NCI-H128 (cell line): ENCODE measurements around the gene LGALS7B.
"Not testable (repeated sequence)": the region's sequence is repeated elsewhere in the genome, so short reads cannot be mapped to it uniquely, and the experiment has no call there.

Experiments
- DNase-seq: peaks from one replicate; lab custom pipeline; 2025; ENCODE audit not compliant: unreplicated experiment; lab: John Stamatoyannopoulos, UW

Gene LGALS7B

GRCh38 chr19:38788478-38789243 is at the start of gene LGALS7B:
Gene LGALS7B (plus strand): TSS chr19:38789200. CDS start chr19:38789227, 27 bp downstream.
- no peak for DNase-seq

- DNase-seq, result no peak
Observed at GRCh38 chr19:38739440-38740256, 49.4 kb upstream of the LGALS7B start.

GRCh38 chr19:38740257-38740592 is 48.8 kb upstream of the LGALS7B start:
- no peak for DNase-seq

- DNase-seq, result no peak
Observed at GRCh38 chr19:38740932-38741331, 48.1 kb upstream of the LGALS7B start.

GRCh38 chr19:38741670-38742069 is 47.3 kb upstream of the LGALS7B start:
- no peak for DNase-seq

- DNase-seq, result no peak
Observed at GRCh38 chr19:38742296-38742695, 46.7 kb upstream of the LGALS7B start.

GRCh38 chr19:38742906-38743305 is 46.1 kb upstream of the LGALS7B start:
- DNase-seq, result no peak

- DNase-seq, result no peak
Observed at GRCh38 chr19:38743394-38744297, 45.4 kb upstream of the LGALS7B start.

- no peak for DNase-seq
Observed at GRCh38 chr19:38744298-38744681, 44.7 kb upstream of the LGALS7B start, which contains the start of gene CAPN12. Gene CAPN12 (minus strand): TSS chr19:38744474. CDS start chr19:38744165, 309 bp downstream.

- DNase-seq, result no peak
Observed at GRCh38 chr19:38744874-38745273, 44.1 kb upstream of the LGALS7B start.

GRCh38 chr19:38745316-38745715 is 43.7 kb upstream of the LGALS7B start:
- DNase-seq, result no peak

GRCh38 chr19:38753783-38754182 is 35.2 kb upstream of the LGALS7B start:
- DNase-seq, result not testable (repeated sequence)

GRCh38 chr19:38754196-38754595 is 34.8 kb upstream of the LGALS7B start:
- not testable (repeated sequence) for DNase-seq

GRCh38 chr19:38759590-38760003 is 29.4 kb upstream of the LGALS7B start:
- DNase-seq, result no peak

GRCh38 chr19:38760805-38761517 is 28.0 kb upstream of the LGALS7B start:
- DNase-seq, result not testable (repeated sequence)

GRCh38 chr19:38761884-38762389 is 27.1 kb upstream of the LGALS7B start:
- DNase-seq, result not testable (repeated sequence)

GRCh38 chr19:38763795-38764220 is 25.2 kb upstream of the LGALS7B start:
- DNase-seq, result no peak

GRCh38 chr19:38765214-38765613 is 23.8 kb upstream of the LGALS7B start:
- no peak for DNase-seq

- no peak for DNase-seq
Observed at GRCh38 chr19:38766276-38767047, 22.5 kb upstream of the LGALS7B start.
